ENCODE measurements around the gene ATF5. TPM values are rescaled to one million over a fixed set of nuclear protein-coding genes. Genes with fewer than 3 reads are reported as not detected.

Gene ATF5
- total and polyA plus RNA-seq, 4 donors, result 7.0 to 49.1 (median 33.9) TPM

DNA sequence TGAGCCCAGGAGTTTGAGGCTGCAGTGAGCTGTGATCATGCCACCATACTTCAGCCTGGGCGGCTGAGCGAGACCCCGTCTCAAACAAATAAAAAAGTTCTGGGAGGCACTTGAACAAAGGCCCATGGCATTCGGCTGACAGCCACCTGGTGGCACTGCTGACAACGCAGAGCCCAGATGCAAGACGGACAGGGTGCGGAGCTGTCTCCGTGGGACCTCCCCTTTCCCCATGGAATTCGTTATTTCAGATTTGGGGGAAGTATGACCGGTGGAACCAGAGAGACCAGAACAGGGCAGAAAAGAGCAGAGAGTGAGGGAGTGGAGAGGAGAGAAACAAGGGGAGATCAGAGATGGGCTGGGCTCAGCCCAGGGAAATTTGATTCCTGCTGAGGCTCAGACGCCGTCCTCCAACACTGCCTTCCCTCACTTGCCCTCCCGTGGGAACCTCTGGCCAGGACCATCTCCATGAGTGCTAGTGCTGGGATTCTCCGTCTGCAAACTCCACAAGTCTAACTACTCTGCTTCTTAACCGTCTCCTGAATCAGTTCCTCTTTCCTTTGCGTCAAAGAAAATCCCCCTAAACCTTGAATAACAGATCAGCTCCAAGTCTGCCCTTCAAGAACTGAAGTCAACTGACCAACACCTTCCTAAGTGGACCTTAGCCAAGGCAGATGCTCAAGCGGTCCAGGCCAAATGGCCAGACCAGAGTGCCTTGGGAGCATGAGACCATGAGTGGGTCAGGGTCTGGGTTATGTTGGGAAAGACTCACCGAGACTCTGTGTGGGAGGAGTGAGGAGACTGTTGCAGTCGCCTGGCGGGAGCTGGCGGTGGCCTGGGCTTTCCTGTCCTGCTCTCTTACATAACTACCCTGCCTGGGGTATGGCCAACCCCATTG lies 11.9 kb upstream of the ATF5 start:
- ATAC-seq (ENCODE audit: insufficient read depth, low FRiP score) (no peak), DNase-seq (peak; percentile 27 to 51 (median 50))
- WGBS, 2 donors, result 49 to 71% methylated on average over 21 of the region's 21 CpGs
- Histone ChIP-seq H3K36me3 (ENCODE audit: control insufficient read depth in 4 of 4, insufficient read depth in 4 of 4, low read length in 4 of 4) (peaks cover 3 to 33% (median 27%) of the 10 kb centered on the region in 4 donors), H3K4me1 (ENCODE audit: control insufficient read depth in 5 of 5, insufficient read depth in 5 of 5, low read length in 5 of 5) (peaks cover 0 to 3% (median 0%) of the 10 kb centered on the region in 5 donors), H3K27ac (ENCODE audit: low read depth in 1 of 2, low read length in 1 of 2) (peak overlapping the region in 1 of 2 donors; percentile 15), H3K9ac (ENCODE audit: insufficient read depth in 1 of 2, low read length in 2 of 2) (no peak overlapping the region), H3K9me3 (ENCODE audit: control insufficient read depth in 4 of 4, insufficient read depth in 3 of 4, low read length in 3 of 4) (no peaks in the 10 kb centered on the region), H3K4me3 (no peak overlapping the region), H3K27me3 (ENCODE audit: control insufficient read depth in 3 of 3, insufficient read depth in 3 of 3, low read length in 2 of 3) (no peaks in the 10 kb centered on the region)
- TF ChIP-seq, protein P1, sequence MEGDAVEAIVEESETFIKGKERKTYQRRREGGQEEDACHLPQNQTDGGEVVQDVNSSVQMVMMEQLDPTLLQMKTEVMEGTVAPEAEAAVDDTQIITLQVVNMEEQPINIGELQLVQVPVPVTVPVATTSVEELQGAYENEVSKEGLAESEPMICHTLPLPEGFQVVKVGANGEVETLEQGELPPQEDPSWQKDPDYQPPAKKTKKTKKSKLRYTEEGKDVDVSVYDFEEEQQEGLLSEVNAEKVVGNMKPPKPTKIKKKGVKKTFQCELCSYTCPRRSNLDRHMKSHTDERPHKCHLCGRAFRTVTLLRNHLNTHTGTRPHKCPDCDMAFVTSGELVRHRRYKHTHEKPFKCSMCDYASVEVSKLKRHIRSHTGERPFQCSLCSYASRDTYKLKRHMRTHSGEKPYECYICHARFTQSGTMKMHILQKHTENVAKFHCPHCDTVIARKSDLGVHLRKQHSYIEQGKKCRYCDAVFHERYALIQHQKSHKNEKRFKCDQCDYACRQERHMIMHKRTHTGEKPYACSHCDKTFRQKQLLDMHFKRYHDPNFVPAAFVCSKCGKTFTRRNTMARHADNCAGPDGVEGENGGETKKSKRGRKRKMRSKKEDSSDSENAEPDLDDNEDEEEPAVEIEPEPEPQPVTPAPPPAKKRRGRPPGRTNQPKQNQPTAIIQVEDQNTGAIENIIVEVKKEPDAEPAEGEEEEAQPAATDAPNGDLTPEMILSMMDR (IDR thresholded peaks at IDR 0.05; ENCODE audit: control extremely low read depth, extremely low read depth), result no peak

DNA sequence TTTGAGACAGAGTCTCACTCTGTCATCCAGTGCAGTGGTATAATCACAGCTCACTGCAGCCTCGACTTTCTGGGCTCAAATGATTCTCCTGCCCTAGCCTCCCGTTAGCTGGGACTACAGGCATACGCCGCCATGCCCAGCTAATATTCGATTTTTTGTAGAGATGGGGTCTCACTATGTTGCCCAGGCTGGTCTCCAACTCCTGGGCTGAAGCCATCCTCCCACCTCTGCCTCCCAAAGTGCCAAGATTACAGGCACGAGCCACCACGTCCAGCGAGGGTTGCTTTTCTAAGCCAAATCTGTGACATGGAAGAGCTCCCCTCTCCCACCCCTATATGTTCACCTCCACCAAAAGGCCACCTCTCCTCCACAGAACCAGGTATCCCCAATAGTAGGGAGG lies 10.9 kb upstream of the ATF5 start:
- H3K9ac ChIP-seq (ENCODE audit: insufficient read depth in 1 of 2, low read length in 2 of 2), result no peak overlapping the region
- ATAC-seq (ENCODE audit: insufficient read depth, low FRiP score) (no peak), DNase-seq (no peak)
- 92 to 95% methylated on average over 8 of the region's 8 CpGs for WGBS, 2 donors
- no peak overlapping the region for H3K27ac ChIP-seq (ENCODE audit: low read depth in 1 of 2, low read length in 1 of 2)
- H3K36me3 ChIP-seq (ENCODE audit: control insufficient read depth in 4 of 4, insufficient read depth in 4 of 4, low read length in 4 of 4), result peaks cover 7 to 38% (median 29%) of the 10 kb centered on the region in 4 donors
- H3K4me3 ChIP-seq, result no peak overlapping the region
- TF ChIP-seq, protein P1 (IDR thresholded peaks at IDR 0.05; ENCODE audit: control extremely low read depth, extremely low read depth), result no peak
- no peaks in the 10 kb centered on the region for H3K4me1 ChIP-seq (ENCODE audit: control insufficient read depth in 5 of 5, insufficient read depth in 5 of 5, low read length in 5 of 5)
- no peaks in the 10 kb centered on the region for H3K9me3 ChIP-seq (ENCODE audit: control insufficient read depth in 4 of 4, insufficient read depth in 3 of 4, low read length in 3 of 4)
- no peaks in the 10 kb centered on the region for H3K27me3 ChIP-seq (ENCODE audit: control insufficient read depth in 3 of 3, insufficient read depth in 3 of 3, low read length in 2 of 3)

DNA sequence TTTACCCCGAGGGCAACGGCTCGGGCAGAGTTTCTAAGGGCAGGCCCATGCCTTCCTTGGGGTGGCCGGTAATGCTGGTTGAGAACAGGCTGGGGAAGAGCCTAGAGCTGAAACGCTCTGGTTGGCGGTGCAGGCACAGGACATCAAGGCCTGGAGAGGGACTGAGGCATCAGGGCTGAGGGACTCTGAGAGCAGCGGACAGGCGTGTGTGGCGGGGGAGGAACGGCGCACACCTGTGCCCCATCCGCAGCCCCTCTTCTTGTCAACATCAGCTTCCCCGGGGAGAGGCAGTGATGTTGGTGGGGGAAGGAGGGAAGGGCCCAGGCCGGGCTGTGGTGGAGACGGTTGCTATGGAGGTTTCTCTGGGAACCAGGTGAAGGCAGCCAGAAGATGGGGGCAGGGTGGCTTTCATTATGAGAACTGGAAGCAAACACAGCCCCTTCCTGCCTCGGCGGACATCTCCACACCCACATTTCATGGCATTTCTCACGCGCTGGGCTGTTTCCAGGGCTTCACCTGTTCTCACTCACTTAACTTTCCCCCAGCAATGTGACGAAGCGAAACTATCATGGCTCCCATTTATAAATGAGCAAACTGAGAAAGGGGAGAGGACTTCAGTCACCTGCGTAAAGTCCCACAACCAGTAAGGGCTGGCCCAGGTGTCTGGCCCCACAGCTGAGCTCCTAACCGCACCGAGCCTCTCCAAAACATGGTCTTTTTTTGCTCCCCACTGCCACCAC lies 8.2 kb upstream of the ATF5 start:
- no peak for DNase-seq
- Histone ChIP-seq H3K27me3 (ENCODE audit: control insufficient read depth in 3 of 3, insufficient read depth in 3 of 3, low read length in 2 of 3) (no peaks in the 10 kb centered on the region), H3K4me1 (ENCODE audit: control insufficient read depth in 5 of 5, insufficient read depth in 5 of 5, low read length in 5 of 5) (no peaks in the 10 kb centered on the region), H3K9me3 (ENCODE audit: control insufficient read depth in 4 of 4, insufficient read depth in 3 of 4, low read length in 3 of 4) (no peaks in the 10 kb centered on the region), H3K36me3 (ENCODE audit: control insufficient read depth in 4 of 4, insufficient read depth in 4 of 4, low read length in 4 of 4) (peaks cover 4 to 36% (median 29%) of the 10 kb centered on the region in 4 donors), H3K27ac (ENCODE audit: low read depth in 1 of 2, low read length in 1 of 2) (no peak overlapping the region), H3K9ac (ENCODE audit: insufficient read depth in 1 of 2, low read length in 2 of 2) (no peak overlapping the region), H3K4me3 (no peak overlapping the region)
- 92 to 95% methylated on average over 23 to 24 of the region's 24 CpGs for WGBS, 2 donors
- ATAC-seq (ENCODE audit: insufficient read depth, low FRiP score), result no peak
- TF ChIP-seq, protein P1 (IDR thresholded peaks at IDR 0.05; ENCODE audit: control extremely low read depth, extremely low read depth), result no peak

Data from lung (tissue), 12 donors.